ENCODE data around the gene NSD2.

The NSD2 gene

GRCh38 chr4:2006956-2007653 lies 135.9 kb downstream of the NSD2 start:
- peak overlapping the region; percentile 94 to 100 (median 98) for H3K4me3 Mint-ChIP-seq
- peaks cover 8% of the 10 kb centered on the region for H3K9me3 Mint-ChIP-seq
- H3K4me1 Mint-ChIP-seq, result peaks cover 18% of the 10 kb centered on the region
- no peaks in the 10 kb centered on the region for H3K27me3 Mint-ChIP-seq (ENCODE audit: low read depth)
- TF ChIP-seq CTCF (IDR thresholded peaks at IDR 0.05; ENCODE audit: unreplicated experiment in 3 of 3), result no peak
- H3K36me3 Mint-ChIP-seq (ENCODE audit: low read depth), result peaks cover 34% of the 10 kb centered on the region
- H3K27ac Mint-ChIP-seq, result peak overlapping the region; percentile 90 to 98 (median 96)

DNA sequence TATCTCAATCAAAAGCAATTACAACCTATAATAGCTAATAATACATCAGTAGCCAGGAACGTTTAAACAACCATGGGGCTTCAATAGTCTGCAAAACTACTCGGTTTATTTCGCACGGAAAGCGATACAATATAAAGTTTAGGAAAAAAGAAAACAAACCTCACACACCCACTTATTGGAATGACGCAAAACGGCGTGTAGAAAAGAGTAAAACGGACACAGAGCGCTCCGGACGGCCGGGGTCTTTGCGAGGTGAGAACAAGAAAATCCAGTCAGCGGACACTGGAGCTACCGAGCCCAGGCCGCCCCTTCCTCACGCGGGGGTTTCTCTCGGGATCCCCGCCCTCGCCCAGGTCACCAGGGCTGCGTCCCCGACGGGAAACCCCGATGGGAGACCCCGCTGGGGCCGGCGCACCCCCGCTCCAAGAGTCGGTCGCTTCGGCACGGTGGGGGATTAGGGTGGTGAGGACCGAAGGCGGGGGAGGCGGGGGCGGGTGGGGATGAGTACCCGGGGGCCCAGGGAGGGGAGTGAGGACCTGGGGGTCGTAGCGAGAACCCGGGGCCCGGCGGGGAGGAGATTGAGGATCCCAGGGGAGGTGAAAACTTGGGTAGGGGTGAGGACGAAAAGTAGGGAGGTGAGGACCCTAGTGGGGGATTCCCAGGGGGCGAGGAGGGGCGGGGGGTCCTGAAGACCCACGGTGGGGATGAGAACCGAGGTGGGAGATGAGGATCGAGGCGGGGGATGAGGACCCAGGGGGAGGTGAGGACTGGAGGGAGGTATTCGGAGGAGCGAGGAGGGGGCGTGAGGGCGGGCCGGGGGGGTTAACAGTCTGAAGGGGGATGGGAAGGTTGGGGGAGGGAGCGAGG lies 136.8 kb downstream of the NSD2 start:
- Mint-ChIP-seq H3K4me1 (peaks cover 18% of the 10 kb centered on the region), H3K36me3 (ENCODE audit: low read depth) (peaks cover 25% of the 10 kb centered on the region), H3K9me3 (peaks cover under 1% of the 10 kb centered on the region), H3K27ac (peak overlapping the region; percentile 90 to 98 (median 96)), H3K27me3 (ENCODE audit: low read depth) (no peaks in the 10 kb centered on the region), H3K4me3 (peak overlapping the region; percentile 94 to 100 (median 98))
- TF ChIP-seq CTCF (IDR thresholded peaks at IDR 0.05; ENCODE audit: unreplicated experiment in 3 of 3), result no peak

GRCh38 chr4:2008671-2008920 lies 137.4 kb downstream of the NSD2 start:
- H3K27ac Mint-ChIP-seq, result peak overlapping the region; percentile 76 to 96 (median 93)
- H3K36me3 Mint-ChIP-seq (ENCODE audit: low read depth), result peaks cover 20% of the 10 kb centered on the region
- no peaks in the 10 kb centered on the region for H3K9me3 Mint-ChIP-seq
- H3K4me3 Mint-ChIP-seq, result peak overlapping the region; percentile 94 to 98 (median 95)
- no peak for TF ChIP-seq CTCF (IDR thresholded peaks at IDR 0.05; ENCODE audit: unreplicated experiment in 3 of 3)
- no peaks in the 10 kb centered on the region for H3K27me3 Mint-ChIP-seq (ENCODE audit: low read depth)
- peaks cover 18% of the 10 kb centered on the region for H3K4me1 Mint-ChIP-seq

DNA sequence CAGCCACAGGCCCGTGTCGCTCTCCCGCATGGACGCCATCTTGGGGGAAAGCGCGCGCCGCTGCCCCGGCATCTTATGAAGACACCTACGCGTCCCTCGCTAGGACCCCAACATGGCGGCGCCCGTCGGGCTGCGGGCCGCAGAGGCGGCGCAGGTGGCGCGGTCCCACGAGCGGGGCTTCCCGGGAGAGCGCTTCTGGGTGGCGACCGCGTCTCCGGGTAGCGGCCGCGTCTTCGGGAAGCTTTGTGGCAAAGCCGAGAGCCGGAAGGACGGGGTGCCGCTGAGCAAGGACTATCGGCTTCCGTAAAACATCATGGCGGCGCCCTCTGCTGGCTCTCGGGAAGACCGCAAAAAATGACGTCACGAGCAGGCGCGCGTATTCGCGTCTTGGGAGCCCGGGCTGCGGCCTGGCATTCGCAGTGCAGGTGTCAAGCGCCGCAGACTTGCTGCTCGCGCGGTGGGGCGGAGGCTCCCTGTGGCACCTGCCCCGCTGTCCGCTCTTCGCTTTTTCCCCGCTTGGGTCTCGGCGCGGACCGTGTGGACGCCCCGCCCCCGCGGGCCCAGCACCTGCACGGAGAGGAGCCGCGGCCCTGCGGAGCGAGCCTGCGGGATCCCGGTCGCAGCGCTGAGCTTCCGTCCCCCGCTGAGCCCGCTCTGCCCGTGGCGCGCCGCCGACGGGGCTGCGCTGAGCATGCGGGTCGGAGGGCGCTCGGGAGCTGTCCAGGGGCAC lies 137.9 kb downstream of the NSD2 start, which contains the start of gene NELFA:
Gene NELFA (minus strand): TSS at position 54 of the 730 bp plus-strand sequence. CDS start 15 bp downstream, at position 39.
- Mint-ChIP-seq H3K9me3 (no peaks in the 10 kb centered on the region), H3K27me3 (ENCODE audit: low read depth) (no peaks in the 10 kb centered on the region), H3K4me1 (peaks cover 18% of the 10 kb centered on the region), H3K4me3 (peak within 1 kb of the TSS; percentile 94 to 100 (median 98)), H3K36me3 (ENCODE audit: low read depth) (peaks cover 17% of the 10 kb centered on the region), H3K27ac (peak within 1 kb of the TSS; percentile 94 to 98 (median 96))
- peak; percentile 38 to 61 (median 51) for TF ChIP-seq CTCF (IDR thresholded peaks at IDR 0.05; ENCODE audit: unreplicated experiment in 3 of 3)

GRCh38 chr4:2009651-2010233 lies 138.5 kb downstream of the NSD2 start:
- peaks cover 15% of the 10 kb centered on the region for H3K36me3 Mint-ChIP-seq (ENCODE audit: low read depth)
- TF ChIP-seq CTCF (IDR thresholded peaks at IDR 0.05; ENCODE audit: unreplicated experiment in 3 of 3), result peak; percentile 29 to 46 (median 31)
- H3K4me3 Mint-ChIP-seq, result peak overlapping the region; percentile 94 to 98 (median 95)
- H3K27ac Mint-ChIP-seq, result peak overlapping the region; percentile 94 to 97 (median 96)
- H3K27me3 Mint-ChIP-seq (ENCODE audit: low read depth), result no peaks in the 10 kb centered on the region
- peaks cover 18% of the 10 kb centered on the region for H3K4me1 Mint-ChIP-seq
- no peaks in the 10 kb centered on the region for H3K9me3 Mint-ChIP-seq
